Activated CD4-positive, CD25-positive, alpha-beta regulatory T cell (primary cell): Measurements from ENCODE around the gene ARL5C.

Experiments used
- DNase-seq, 4 experiments: peaks; one replicate each; lab custom pipeline; 2025; lab: John Stamatoyannopoulos, UW

The ARL5C gene

GRCh38 chr17:39167476-39167875, 1.5 kb upstream of the ARL5C start:
- no peak for DNase-seq

- no peak for DNase-seq
Measured at GRCh38 chr17:39166437-39167335, 725 bp upstream of the ARL5C start.

- DNase-seq = no peak
Measured at GRCh38 chr17:39165178-39165840, 652 bp downstream of the ARL5C start.

- peak; percentile 39 to 68 (median 50) for DNase-seq
Measured at GRCh38 chr17:39164675-39165143, 1.3 kb downstream of the ARL5C start.

GRCh38 chr17:39161962-39162361, 4.0 kb downstream of the ARL5C start:
- DNase-seq = no peak

- DNase-seq = no peak
Measured at GRCh38 chr17:39158623-39159022, 7.3 kb downstream of the ARL5C start.

GRCh38 chr17:39156491-39156890, 9.5 kb downstream of the ARL5C start:
- no peak for DNase-seq

GRCh38 chr17:39155654-39156053, 10.3 kb downstream of the ARL5C start:
- no peak for DNase-seq

GRCh38 chr17:39153599-39154051, 12.3 kb downstream of the ARL5C start:
- peak; percentile 79 to 96 (median 88) for DNase-seq

- no peak for DNase-seq
Measured at GRCh38 chr17:39151943-39152818, 13.8 kb downstream of the ARL5C start.

- DNase-seq = no peak
Measured at GRCh38 chr17:39151150-39151942, 14.6 kb downstream of the ARL5C start, which contains the start of gene PLXDC1. PLXDC1 (minus strand) TSS chr17:39151637; CDS start chr17:39151437, 200 bp downstream.

GRCh38 chr17:39150795-39151149, 15.2 kb downstream of the ARL5C start:
- no peak for DNase-seq

- DNase-seq = no peak
Measured at GRCh38 chr17:39150104-39150634, 15.8 kb downstream of the ARL5C start.

GRCh38 chr17:39147221-39148185, 18.5 kb downstream of the ARL5C start:
- DNase-seq = no peak

- DNase-seq = no peak
Measured at GRCh38 chr17:39146273-39146672, 19.7 kb downstream of the ARL5C start.

- DNase-seq = no peak
Measured at GRCh38 chr17:39145143-39145542, 20.8 kb downstream of the ARL5C start.

- DNase-seq = no peak
Measured at GRCh38 chr17:39144416-39144840, 21.5 kb downstream of the ARL5C start.

GRCh38 chr17:39143552-39144093, 22.3 kb downstream of the ARL5C start:
- DNase-seq = no peak

GRCh38 chr17:39141915-39142664, 23.9 kb downstream of the ARL5C start:
- no peak for DNase-seq
